ENCODE results near the gene SETD4. TPM values are rescaled to one million over a fixed set of nuclear protein-coding genes. Genes with fewer than 3 reads are reported as not detected.

The SETD4 gene
- total RNA-seq, 1 donor from 2014 or later: 11.9 TPM

GRCh38 chr21:36029309-36029708 lies 31.0 kb downstream of the SETD4 start:
- no peaks in the 10 kb centered on the region for H3K9me3 Mint-ChIP-seq (ENCODE audit: low read depth)
- peaks cover under 1% of the 10 kb centered on the region for H3K36me3 Mint-ChIP-seq (ENCODE audit: low read depth)
- no peak for TF ChIP-seq CTCF (IDR thresholded peaks at IDR 0.05)
- DNase-seq (ENCODE audit: low spot score): no peak
- H3K4me3 Mint-ChIP-seq (ENCODE audit: unreplicated experiment): no peak overlapping the region
- H3K27ac Mint-ChIP-seq (ENCODE audit: unreplicated experiment): no peak overlapping the region
- peaks cover 6% of the 10 kb centered on the region for H3K4me1 Mint-ChIP-seq (ENCODE audit: low read depth)
- no peaks in the 10 kb centered on the region for H3K27me3 Mint-ChIP-seq (ENCODE audit: low read depth)

GRCh38 chr21:36028127-36029069 lies 31.9 kb downstream of the SETD4 start:
- Mint-ChIP-seq H3K27ac (ENCODE audit: unreplicated experiment) (no peak overlapping the region), H3K36me3 (ENCODE audit: low read depth) (no peaks in the 10 kb centered on the region), H3K27me3 (ENCODE audit: low read depth) (no peaks in the 10 kb centered on the region), H3K9me3 (ENCODE audit: low read depth) (no peaks in the 10 kb centered on the region), H3K4me3 (ENCODE audit: unreplicated experiment) (peak overlapping the region; percentile 20), H3K4me1 (ENCODE audit: low read depth) (peaks cover 8% of the 10 kb centered on the region)
- DNase-seq (ENCODE audit: low spot score): no peak
- peak; percentile 93 for TF ChIP-seq CTCF (IDR thresholded peaks at IDR 0.05)

- no peak overlapping the region for H3K27ac Mint-ChIP-seq (ENCODE audit: unreplicated experiment)
- no peaks in the 10 kb centered on the region for H3K27me3 Mint-ChIP-seq (ENCODE audit: low read depth)
- peaks cover 18% of the 10 kb centered on the region for H3K4me1 Mint-ChIP-seq (ENCODE audit: low read depth)
- no peaks in the 10 kb centered on the region for H3K9me3 Mint-ChIP-seq (ENCODE audit: low read depth)
- no peaks in the 10 kb centered on the region for H3K36me3 Mint-ChIP-seq (ENCODE audit: low read depth)
- no peak for DNase-seq (ENCODE audit: low spot score)
- TF ChIP-seq CTCF (IDR thresholded peaks at IDR 0.05): no peak
- no peak overlapping the region for H3K4me3 Mint-ChIP-seq (ENCODE audit: unreplicated experiment)
Measured at GRCh38 chr21:36027347-36027746, 33.0 kb downstream of the SETD4 start.

- no peaks in the 10 kb centered on the region for H3K27me3 Mint-ChIP-seq (ENCODE audit: low read depth)
- no peak for TF ChIP-seq CTCF (IDR thresholded peaks at IDR 0.05)
- no peak overlapping the region for H3K27ac Mint-ChIP-seq (ENCODE audit: unreplicated experiment)
- peaks cover 26% of the 10 kb centered on the region for H3K4me1 Mint-ChIP-seq (ENCODE audit: low read depth)
- no peak for DNase-seq (ENCODE audit: low spot score)
- H3K9me3 Mint-ChIP-seq (ENCODE audit: low read depth): no peaks in the 10 kb centered on the region
- H3K4me3 Mint-ChIP-seq (ENCODE audit: unreplicated experiment): no peak overlapping the region
- no peaks in the 10 kb centered on the region for H3K36me3 Mint-ChIP-seq (ENCODE audit: low read depth)
Measured at GRCh38 chr21:36024782-36025181, 35.5 kb downstream of the SETD4 start.

GRCh38 chr21:36023092-36023480 lies 37.2 kb downstream of the SETD4 start:
- no peaks in the 10 kb centered on the region for H3K36me3 Mint-ChIP-seq (ENCODE audit: low read depth)
- no peaks in the 10 kb centered on the region for H3K27me3 Mint-ChIP-seq (ENCODE audit: low read depth)
- H3K4me3 Mint-ChIP-seq (ENCODE audit: unreplicated experiment): no peak overlapping the region
- H3K4me1 Mint-ChIP-seq (ENCODE audit: low read depth): peaks cover 20% of the 10 kb centered on the region
- H3K27ac Mint-ChIP-seq (ENCODE audit: unreplicated experiment): peak overlapping the region; percentile 71
- H3K9me3 Mint-ChIP-seq (ENCODE audit: low read depth): no peaks in the 10 kb centered on the region
- DNase-seq (ENCODE audit: low spot score): no peak
- no peak for TF ChIP-seq CTCF (IDR thresholded peaks at IDR 0.05)
